Measurements from ENCODE around the gene TFDP2.
"Not testable (repeated sequence)": the region's sequence is repeated elsewhere in the genome, so short reads cannot be mapped to it uniquely, and the experiment has no call there.

The TFDP2 gene

GRCh38 chr3:141994856-141995255, 154.5 kb downstream of the TFDP2 start:
- no peak overlapping the region for H3K4me3 ChIP-seq (ENCODE audit: low read length)
- no peak for DNase-seq (ENCODE audit: low read depth, low spot score)

GRCh38 chr3:141992512-141992911, 156.8 kb downstream of the TFDP2 start:
- DNase-seq (ENCODE audit: low read depth, low spot score): peak; percentile 19
- H3K4me3 ChIP-seq (ENCODE audit: low read length): no peak overlapping the region

- no peak for DNase-seq (ENCODE audit: low read depth, low spot score)
- H3K4me3 ChIP-seq (ENCODE audit: low read length): no peak overlapping the region
Observed at GRCh38 chr3:141986548-141987107, 162.7 kb downstream of the TFDP2 start.

- no peak overlapping the region for H3K4me3 ChIP-seq (ENCODE audit: low read length)
- no peak for DNase-seq (ENCODE audit: low read depth, low spot score)
Observed at GRCh38 chr3:141981084-141981483, 168.3 kb downstream of the TFDP2 start.

- no peak for DNase-seq (ENCODE audit: low read depth, low spot score)
Observed at GRCh38 chr3:141979050-141979671, 170.2 kb downstream of the TFDP2 start.

GRCh38 chr3:141974777-141975176, 174.6 kb downstream of the TFDP2 start:
- DNase-seq (ENCODE audit: low read depth, low spot score); H3K4me3 ChIP-seq (ENCODE audit: low read length): not testable (repeated sequence)

More at GRCh38 chr3:141979050-141979671, 170.2 kb downstream of the TFDP2 start:
- H3K4me3 ChIP-seq (ENCODE audit: low read length): no peak overlapping the region

GRCh38 chr3:141972399-141972798, 176.9 kb downstream of the TFDP2 start:
- no peak for DNase-seq (ENCODE audit: low read depth, low spot score)

GRCh38 chr3:141971571-141971970, 177.8 kb downstream of the TFDP2 start:
- H3K4me3 ChIP-seq (ENCODE audit: low read length): no peak overlapping the region
- DNase-seq (ENCODE audit: low read depth, low spot score): no peak

More at GRCh38 chr3:141972399-141972798, 176.9 kb downstream of the TFDP2 start:
- no peak overlapping the region for H3K4me3 ChIP-seq (ENCODE audit: low read length)

- no peak overlapping the region for H3K4me3 ChIP-seq (ENCODE audit: low read length)
- no peak for DNase-seq (ENCODE audit: low read depth, low spot score)
Observed at GRCh38 chr3:141969711-141970110, 179.6 kb downstream of the TFDP2 start.

GRCh38 chr3:141965471-141965870, 183.9 kb downstream of the TFDP2 start:
- H3K4me3 ChIP-seq (ENCODE audit: low read length): no peak overlapping the region

GRCh38 chr3:141963301-141963700, 186.0 kb downstream of the TFDP2 start:
- DNase-seq (ENCODE audit: low read depth, low spot score): no peak
- H3K4me3 ChIP-seq (ENCODE audit: low read length): no peak overlapping the region

More at GRCh38 chr3:141965471-141965870, 183.9 kb downstream of the TFDP2 start:
- DNase-seq (ENCODE audit: low read depth, low spot score): no peak

GRCh38 chr3:141960731-141961130, 188.6 kb downstream of the TFDP2 start:
- DNase-seq (ENCODE audit: low read depth, low spot score): no peak

GRCh38 chr3:141959589-141960554, 189.5 kb downstream of the TFDP2 start:
- H3K4me3 ChIP-seq (ENCODE audit: low read length): no peak overlapping the region
- DNase-seq (ENCODE audit: low read depth, low spot score): no peak

More at GRCh38 chr3:141960731-141961130, 188.6 kb downstream of the TFDP2 start:
- no peak overlapping the region for H3K4me3 ChIP-seq (ENCODE audit: low read length)

GRCh38 chr3:141955175-141955574, 194.2 kb downstream of the TFDP2 start:
- peak overlapping the region; percentile 5; the same call in 1 of the 2 replicates for H3K4me3 ChIP-seq (ENCODE audit: low read length)
- peak; percentile 52 for DNase-seq (ENCODE audit: low read depth, low spot score)

- no peak overlapping the region for H3K4me3 ChIP-seq (ENCODE audit: low read length)
- DNase-seq (ENCODE audit: low read depth, low spot score): no peak
Observed at GRCh38 chr3:141952611-141953010, 196.7 kb downstream of the TFDP2 start.

- no peak overlapping the region for H3K4me3 ChIP-seq (ENCODE audit: low read length)
- DNase-seq (ENCODE audit: low read depth, low spot score): no peak
Observed at GRCh38 chr3:141950572-141951493, 198.5 kb downstream of the TFDP2 start.

- H3K4me3 ChIP-seq (ENCODE audit: low read length): no peak overlapping the region
- DNase-seq (ENCODE audit: low read depth, low spot score): no peak
Observed at GRCh38 chr3:141949972-141950371, 199.4 kb downstream of the TFDP2 start.

- no peak overlapping the region for H3K4me3 ChIP-seq (ENCODE audit: low read length)
- no peak for DNase-seq (ENCODE audit: low read depth, low spot score)
Observed at GRCh38 chr3:141949399-141949798, 199.9 kb downstream of the TFDP2 start.

Measured in Jurkat, Clone E6-1 (cell line).